ENCODE data around the gene HSPBP1. TPM values are rescaled to one million over a fixed set of nuclear protein-coding genes. Genes with fewer than 3 reads are reported as not detected.

The HSPBP1 gene
- total and polyA plus RNA-seq, 2 donors (not counting 3 experiments of a cell fraction or from before 2014, with no cell fraction given): 30.4 to 47.5 TPM

DNA sequence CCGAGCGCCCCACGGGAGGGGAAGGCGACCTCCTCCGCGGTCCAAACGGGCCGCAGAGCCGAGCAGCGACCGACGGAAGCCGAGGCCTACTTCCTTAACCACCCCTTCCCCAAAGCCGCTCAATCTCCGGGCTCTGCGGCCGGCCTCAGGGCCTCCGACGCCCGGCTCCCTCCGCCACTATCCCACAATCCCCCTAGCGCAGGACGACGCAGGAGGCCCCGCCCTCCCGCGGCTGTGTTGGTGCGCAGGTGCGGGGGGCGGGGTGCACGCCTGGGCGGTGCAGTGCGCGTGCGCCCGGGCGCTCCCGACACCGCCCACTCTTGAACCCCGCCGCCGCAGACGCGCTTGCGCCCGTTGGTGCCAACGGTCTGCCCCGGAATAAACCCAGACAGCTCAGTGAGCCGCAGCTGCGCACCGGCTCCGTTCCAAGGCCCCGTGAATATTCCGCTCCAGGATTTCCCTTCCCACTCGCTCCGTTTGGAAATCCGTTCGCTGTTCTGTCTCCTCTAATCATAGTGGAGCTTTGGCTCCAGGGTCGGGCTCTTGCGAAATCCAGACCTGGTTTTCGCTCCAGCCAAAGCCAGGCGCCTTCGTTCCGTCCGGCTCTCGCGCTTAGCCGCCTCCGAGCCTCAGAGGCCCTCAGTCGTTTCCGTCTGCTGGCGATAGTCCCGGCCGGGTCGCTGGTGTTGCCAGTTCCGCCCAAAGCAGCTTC lies 20.9 kb downstream of the HSPBP1 start, which contains the start of gene PPP6R1:
PPP6R1 (minus strand) TSS at position 190 of the 712 bp plus-strand sequence. CDS start 11,914 bp downstream, outside the sequence.
- TF ChIP-seq JUN (IDR thresholded peaks at IDR 0.05; ENCODE audit: borderline replicate concordance, insufficient read depth, insufficient read length, low read depth): peak; percentile 14
- peak; percentile 93 for TF ChIP-seq POLR2AphosphoS5 (IDR thresholded peaks at IDR 0.05; ENCODE audit: insufficient read depth, low read depth, low read length)
- TF ChIP-seq, protein P1, sequence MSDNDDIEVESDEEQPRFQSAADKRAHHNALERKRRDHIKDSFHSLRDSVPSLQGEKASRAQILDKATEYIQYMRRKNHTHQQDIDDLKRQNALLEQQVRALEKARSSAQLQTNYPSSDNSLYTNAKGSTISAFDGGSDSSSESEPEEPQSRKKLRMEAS (IDR thresholded peaks at IDR 0.05; ENCODE audit: insufficient read depth, insufficient read length): no peak
- TF ChIP-seq, protein P2, sequence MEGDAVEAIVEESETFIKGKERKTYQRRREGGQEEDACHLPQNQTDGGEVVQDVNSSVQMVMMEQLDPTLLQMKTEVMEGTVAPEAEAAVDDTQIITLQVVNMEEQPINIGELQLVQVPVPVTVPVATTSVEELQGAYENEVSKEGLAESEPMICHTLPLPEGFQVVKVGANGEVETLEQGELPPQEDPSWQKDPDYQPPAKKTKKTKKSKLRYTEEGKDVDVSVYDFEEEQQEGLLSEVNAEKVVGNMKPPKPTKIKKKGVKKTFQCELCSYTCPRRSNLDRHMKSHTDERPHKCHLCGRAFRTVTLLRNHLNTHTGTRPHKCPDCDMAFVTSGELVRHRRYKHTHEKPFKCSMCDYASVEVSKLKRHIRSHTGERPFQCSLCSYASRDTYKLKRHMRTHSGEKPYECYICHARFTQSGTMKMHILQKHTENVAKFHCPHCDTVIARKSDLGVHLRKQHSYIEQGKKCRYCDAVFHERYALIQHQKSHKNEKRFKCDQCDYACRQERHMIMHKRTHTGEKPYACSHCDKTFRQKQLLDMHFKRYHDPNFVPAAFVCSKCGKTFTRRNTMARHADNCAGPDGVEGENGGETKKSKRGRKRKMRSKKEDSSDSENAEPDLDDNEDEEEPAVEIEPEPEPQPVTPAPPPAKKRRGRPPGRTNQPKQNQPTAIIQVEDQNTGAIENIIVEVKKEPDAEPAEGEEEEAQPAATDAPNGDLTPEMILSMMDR (IDR thresholded peaks at IDR 0.05; ENCODE audit: extremely low read depth in 1 of 2, insufficient read depth in 1 of 2, low read depth in 1 of 2, low read length in 2 of 2): no peak
- TF ChIP-seq GATA2 (IDR thresholded peaks at IDR 0.05; ENCODE audit: insufficient read depth, insufficient read length, low read depth, low read length): no peak
- TF ChIP-seq MYC (IDR thresholded peaks at IDR 0.05; ENCODE audit: low read depth, low read length): no peak
- TF ChIP-seq POLR2A (IDR thresholded peaks at IDR 0.05; ENCODE audit: low read depth, low read length): peak; percentile 72
- TF ChIP-seq FOS (IDR thresholded peaks at IDR 0.05; ENCODE audit: borderline replicate concordance, insufficient read depth, low read length): peak; percentile 50
- peak; percentile 98 for FAIRE-seq
- H3K4me3 ChIP-seq (replicated peaks in 1 of 3; ENCODE audit: insufficient read depth in 1 of 3, low read depth in 1 of 3, low read length in 3 of 3): peak within 1 kb of the TSS; percentile 73 to 88 (median 87)
- no peaks in the 10 kb centered on the region for H4K20me1 ChIP-seq (replicated peaks; ENCODE audit: control insufficient read depth, extremely low read depth, insufficient read depth, low read length)
- POLR2A ChIA-PET: interaction anchor here (0.6 to 2.3 kb wide), 7 partner anchors 21 to 156 kb away, joined by 3 to 15 read pairs (median 4); partner anchors contain the start of genes HSPBP1, KMT5C and UBE2S
- H3K36me3 ChIP-seq (ENCODE audit: control insufficient read depth in 2 of 2, extremely low read depth in 1 of 2, insufficient read depth in 2 of 2, low read length in 2 of 2): no peaks in the 10 kb centered on the region
- no peaks in the 10 kb centered on the region for H3K9me3 ChIP-seq (replicated peaks; ENCODE audit: control insufficient read depth, insufficient read depth, low read length)
- peak; percentile 100 for DNase-seq (ENCODE audit: low read depth, low spot score)
- CTCF ChIA-PET: interaction anchor here (0.6 to 1.4 kb wide), 10 partner anchors 21 to 245 kb away, joined by 3 to 13 read pairs (median 5); partner anchors contain the start of genes DNAAF3, HSPBP1 and TMEM238
- intact Hi-C loops (cut with micrococcal nuclease) (loop anchor here (1.0 to 10.0 kb wide), 9 partner anchors 21 to 346 kb away; partner anchors contain the start of genes DNAAF3, HSPBP1, KMT5C and ZNF524), dilution Hi-C loops (cut with MboI; ENCODE audit: extremely low pct_ligation_motif_present, low sequenced_read_pairs) (no loop called here)
- H3K27ac ChIP-seq (ENCODE audit: insufficient read depth, low read depth, low read length): peak within 1 kb of the TSS; percentile 86
- peak within 1 kb of the TSS; percentile 77 for H3K4me2 ChIP-seq (ENCODE audit: insufficient read depth, low read length)
- peaks cover 45% of the 10 kb centered on the region for H3K79me2 ChIP-seq (ENCODE audit: control insufficient read depth, insufficient read depth, low read length)
- peak within 1 kb of the TSS; percentile 70 for H2AFZ ChIP-seq (ENCODE audit: low read depth, low read length)
- peaks cover 40% of the 10 kb centered on the region for H3K4me1 ChIP-seq (ENCODE audit: control insufficient read depth, extremely low read depth, insufficient read depth, low read length)
- no peaks in the 10 kb centered on the region for H3K9me1 ChIP-seq (replicated peaks; ENCODE audit: control insufficient read depth, extremely low read depth, insufficient read depth, low read length)
- no TSS peak for BruUV-seq (replicated peaks)
- peak within 1 kb of the TSS; percentile 87 for H3K9ac ChIP-seq (replicated peaks; ENCODE audit: extremely low read depth, insufficient read depth, low read length)
- H3K27me3 ChIP-seq (ENCODE audit: control insufficient read depth in 2 of 2, insufficient read depth in 2 of 2, low read length in 2 of 2): no peaks in the 10 kb centered on the region
